GM12878 (cell line): ENCODE results near the gene SERPINE1. TPM values are rescaled to one million over a fixed set of nuclear protein-coding genes. Genes with fewer than 3 reads are reported as not detected.

Experiments
- ATAC-seq: fragments of 200-7000 bp; cut with Tn5 transposase; 3 replicates; pipeline ENCODE4 v1.9.1; 2020; ENCODE audit warnings: mild to moderate bottlenecking, moderate library complexity
- BruUV-seq: library from RNA; stranded (reverse); fragments of 400-500 nt; replicated peaks from 2 replicates; lab custom pipeline; 2021; lab: Mats Ljungman, UMichigan
- CTCF ChIA-PET: fragments of 300-600 bp; sonication (Branson Sonifier 250); formaldehyde crosslinking; extraction: SDS; loops from one replicate; lab custom pipeline; 2021; ENCODE audit warnings: inconsistent platforms; lab: Yijun Ruan, JAX
- POLR2A ChIA-PET: fragments of 350-600 bp; formaldehyde crosslinking; extraction: SDS; loops from one replicate; lab custom pipeline; 2021; ENCODE audit warnings: inconsistent platforms; lab: Charles Lee
- RAD21 ChIA-PET: fragments of 300-600 bp; sonication (Branson Sonifier 250); formaldehyde crosslinking; loops from one replicate; lab custom pipeline; 2023; ENCODE audit warnings: antibody characterized with exemption; ENCODE audit not compliant: unreplicated experiment; lab: Charles Lee
- SMC1A ChIA-PET: fragments of 300-600 bp; sonication (Branson Sonifier 250); formaldehyde crosslinking; loops from one replicate; lab custom pipeline; 2023; ENCODE audit not compliant: unreplicated experiment, uncharacterized antibody; lab: Charles Lee
- DNase-seq: peaks from one replicate; pipeline ENCODE4 v3.0.0-alpha.2; 2011; ENCODE audit warnings: low read depth, low spot score
- FAIRE-seq: peaks from 3 replicates; lab custom pipeline; 2011; peaks lifted over from hg19 to GRCh38; lab: Jason Lieb, UNC
- H2AFZ ChIP-seq: 2 replicates; pipeline ENCODE4 v1.6.0; 2011; ENCODE audit warnings: low read depth, low read length, control low read depth; ENCODE audit not compliant: control insufficient read depth
- H3K27ac ChIP-seq: 2 replicates; pipeline ENCODE4 v1.5.1; 2011; ENCODE audit warnings: control low read depth; ENCODE audit not compliant: control insufficient read depth, insufficient read depth
- H3K27me3 ChIP-seq, 2 experiments: replicated peaks in 1 of 2; 2 replicates each; pipeline versions ENCODE4 v1.6.0 to v1.6.1; 2011; ENCODE audit warnings: low read length in 1 of 2; ENCODE audit not compliant: control insufficient read depth in 2 of 2, insufficient read depth in 2 of 2
- H3K36me3 ChIP-seq, 2 experiments: 2 replicates each; pipeline ENCODE4 v1.5.1; 2011; ENCODE audit warnings: low read length in 1 of 2; ENCODE audit not compliant: control insufficient read depth in 2 of 2, insufficient read depth in 2 of 2
- H3K4me1 ChIP-seq: 2 replicates; pipeline ENCODE4 v1.6.1; 2011; ENCODE audit warnings: mild to moderate bottlenecking, low read length, moderate library complexity, mixed read lengths; ENCODE audit not compliant: control insufficient read depth, insufficient read depth
- H3K4me2 ChIP-seq: 2 replicates; pipeline ENCODE4 v1.6.0; 2011; ENCODE audit warnings: control low read depth; ENCODE audit not compliant: control insufficient read depth, insufficient read depth
- H3K4me3 ChIP-seq: fragments of 200-600 bp; sonication (generic); 2 replicates; pipeline ENCODE4 v1.5.1; 2016
- H3K79me2 ChIP-seq: 2 replicates; pipeline ENCODE4 v1.6.0; 2011; ENCODE audit warnings: low read length; ENCODE audit not compliant: control insufficient read depth, insufficient read depth
- H3K9ac ChIP-seq: 2 replicates; pipeline ENCODE4 v1.8.0; 2011; ENCODE audit warnings: low read length, control low read depth, mixed read lengths; ENCODE audit not compliant: control insufficient read depth, insufficient read depth
- H3K9me3 ChIP-seq: replicated peaks from 3 replicates; pipeline ENCODE4 v1.5.1; 2011; ENCODE audit warnings: mild to moderate bottlenecking, low read length; ENCODE audit not compliant: control insufficient read depth, insufficient read depth
- H4K20me1 ChIP-seq: 2 replicates; pipeline ENCODE4 v1.6.0; 2011; ENCODE audit not compliant: control insufficient read depth, insufficient read depth
- HDAC6 ChIP-seq: fragments of 200-600 bp; sonication (generic); IDR thresholded peaks from one replicate; pipeline ENCODE4 v1.8.0; 2017; ENCODE audit warnings: antibody characterized with exemption; ENCODE audit not compliant: unreplicated experiment
- IKZF1 ChIP-seq: fragments of 450-650 bp; conservative IDR thresholded peaks from 2 replicates; pipeline ENCODE4 v1.6.1; 2017; ENCODE audit warnings: antibody characterized with exemption, mild to moderate bottlenecking
- IKZF2 ChIP-seq, 2 experiments: fragments of 450-650 bp; IDR thresholded peaks; 2 replicates each; pipeline ENCODE4 v1.6.1; 2017; ENCODE audit warnings: mild to moderate bottlenecking in 2 of 2, moderate library complexity in 2 of 2
- KDM1A ChIP-seq: fragments of 200-600 bp; sonication (generic); IDR thresholded peaks from 2 replicates; pipeline ENCODE4 v1.6.1; 2016; ENCODE audit warnings: borderline replicate concordance
- MXI1 ChIP-seq: fragments of 150-350 bp; IDR thresholded peaks from 2 replicates; pipeline ENCODE4 v1.6.1; 2011; ENCODE audit warnings: low read depth, mild to moderate bottlenecking, inconsistent platforms, low read length, improper control_type of control experiment
- PBX3 ChIP-seq: IDR thresholded peaks from 2 replicates; pipeline ENCODE4 v1.6.1; 2011; ENCODE audit warnings: mild to moderate bottlenecking, low read depth, low read length, moderate library complexity; ENCODE audit not compliant: insufficient replicate concordance
- POLR2AphosphoS2 ChIP-seq: IDR thresholded peaks from 2 replicates; pipeline ENCODE4 v1.6.1; 2011; ENCODE audit warnings: low read depth, mild to moderate bottlenecking, low read length, improper control_type of control experiment, moderate library complexity
- RELA ChIP-seq: fragments of 450-650 bp; IDR thresholded peaks from 2 replicates; pipeline ENCODE4 v1.8.0; 2014; ENCODE audit warnings: borderline replicate concordance; ENCODE audit not compliant: partially characterized antibody
- SKIL ChIP-seq: fragments of 450-650 bp; IDR thresholded peaks from 2 replicates; pipeline ENCODE4 v1.6.1; 2017; ENCODE audit warnings: mild to moderate bottlenecking, low read depth, inconsistent platforms; ENCODE audit not compliant: poor library complexity, severe bottlenecking
- TAF1 ChIP-seq: IDR thresholded peaks from 2 replicates; pipeline ENCODE4 v1.6.1; 2011; ENCODE audit warnings: mild to moderate bottlenecking, low read depth, low read length, borderline replicate concordance
- TCF7 ChIP-seq: IDR thresholded peaks from 2 replicates; pipeline ENCODE4 v1.6.1; 2014; ENCODE audit warnings: antibody characterized with exemption, borderline replicate concordance
- ZSCAN29 ChIP-seq: fragments of 450-650 bp; IDR thresholded peaks from 2 replicates; pipeline ENCODE4 v1.6.1; 2017; ENCODE audit warnings: mild to moderate bottlenecking, moderate library complexity
- WGBS: methylation state at CpG from one replicate; pipeline ENCODE4 v1.1.6; 2016; ENCODE audit warnings: low lambda C conversion rate; ENCODE audit not compliant: insufficient replicate concordance, insufficient coverage; ENCODE audit errors: missing lambda C conversion rate; 5-methylcytosine and 5-hydroxymethylcytosine counted together
- in situ Hi-C: fragments of 300-500 bp; cut with MboI; formaldehyde crosslinking; loops from 9 replicates; pipeline ENCODE4 v1.14.3; 2018; ENCODE audit warnings: mixed read lengths
- intact Hi-C: fragments of 100-400 bp; cut with micrococcal nuclease; formaldehyde crosslinking; loops from one replicate; pipeline ENCODE4 v1.14.2; 2022; ENCODE audit not compliant: unreplicated experiment
- polyA plus RNA-seq, 11 experiments: library from polyadenylated mRNA; depleted of rRNA in 4 of 11; unstranded in 6 of 11; stranded (reverse) in 5 of 11; fragments of >200 nt; fragmentation: Nextera tagmentation in 4 of 11; fragmentation: Illumina TruSeq in 1 of 11; extraction: Ambion mirVana in 4 of 11; extraction: Trizol in 1 of 11; gene quantifications; 1 replicate in 1 of 11; 2 replicates in 10 of 11; pipeline versions ENCODE4 v1.2.1 to v1.2.3, GENCODE V29; 2011 to 2016; ENCODE audit warnings: inconsistent platforms in 2 of 11, missing spikeins in 2 of 11, low read depth in 1 of 11
- total RNA-seq, 4 experiments: library from RNA; depleted of rRNA in 3 of 4; stranded (reverse); fragments of >200 nt in 3 of 4; fragmentation: Illumina TruSeq in 1 of 4; extraction: Trizol in 1 of 4; gene quantifications; 2 replicates each; pipeline versions ENCODE4 v1.2.1 to v1.2.3, GENCODE V29; 2013 to 2021

The SERPINE1 gene
- total and polyA plus RNA-seq, 10 of the 15 experiments (the other 5 are each of a cell fraction or from before 2014, with no cell fraction given): 0.20 to 2.4 (median 0.44) TPM

GRCh38 chr7:101175664-101176063 lies 48.8 kb downstream of the SERPINE1 start:
- H3K9me3 ChIP-seq: no peaks in the 10 kb centered on the region; the same call in 2 of the 3 replicates
- no TSS peak for BruUV-seq
- ChIA-PET CTCF (interaction anchor here (0.6 to 2.5 kb wide), 3 partner anchors 20 to 81 kb away, joined by 3 to 10 read pairs (median 4); no protein-coding TSS in a partner anchor), RAD21 (interaction anchor here (2.4 kb wide), 1 partner anchor 32 kb away, joined by 15 read pairs; no protein-coding TSS in a partner anchor), POLR2A (no interaction called here), SMC1A (no interaction called here)
- H3K4me2 ChIP-seq: no peak overlapping the region
- H3K4me1 ChIP-seq: no peaks in the 10 kb centered on the region
- WGBS: 42% methylated on average over 2 of the region's 3 CpGs
- H2AFZ ChIP-seq: no peak overlapping the region
- peaks cover 23 to 27% of the 10 kb centered on the region in 2 experiments for H3K27me3 ChIP-seq
- no peaks in the 10 kb centered on the region for H3K79me2 ChIP-seq
- no peaks in the 10 kb centered on the region for H4K20me1 ChIP-seq
- ATAC-seq (no peak), DNase-seq (no peak), FAIRE-seq (no peak)
- no peak overlapping the region for H3K4me3 ChIP-seq
- H3K9ac ChIP-seq: no peak overlapping the region
- in situ Hi-C loops: no loop called here
- no peak overlapping the region for H3K27ac ChIP-seq
- no peaks in the 10 kb centered on the region for H3K36me3 ChIP-seq
- intact Hi-C loops: no loop called here
- no peak for TF ChIP-seq TAF1
- TF ChIP-seq HDAC6: no peak
- TF ChIP-seq RELA: no peak
- TF ChIP-seq ZSCAN29: no peak
- no peak for TF ChIP-seq MXI1

- Histone ChIP-seq H3K9ac (no peak overlapping the region), H3K4me2 (no peak overlapping the region), H3K27me3 (peaks cover 13 to 17% of the 10 kb centered on the region in 2 experiments), H3K4me3 (no peak overlapping the region), H3K9me3 (no peaks in the 10 kb centered on the region; the same call in 2 of the 3 replicates), H3K79me2 (no peaks in the 10 kb centered on the region), H3K27ac (no peak overlapping the region), H3K4me1 (no peaks in the 10 kb centered on the region), H3K36me3 (no peaks in the 10 kb centered on the region), H2AFZ (no peak overlapping the region), H4K20me1 (no peaks in the 10 kb centered on the region)
- intact Hi-C loops: no loop called here
- ChIA-PET CTCF (interaction anchor here (2.5 kb wide), 1 partner anchor 33 kb away, joined by 10 read pairs; no protein-coding TSS in a partner anchor), RAD21 (no interaction called here), SMC1A (no interaction called here), POLR2A (interaction anchor here (0.6 kb wide), 1 partner anchor 9 kb away, joined by 3 read pairs; no protein-coding TSS in a partner anchor)
- 44% methylated on average over 2 of the region's 2 CpGs for WGBS
- ATAC-seq (no peak), DNase-seq (no peak), FAIRE-seq (no peak)
- no TSS peak for BruUV-seq
- in situ Hi-C loops: no loop called here
- no peak for TF ChIP-seq POLR2AphosphoS2
- TF ChIP-seq IKZF1: no peak
- no peak for TF ChIP-seq SKIL
- no peak for TF ChIP-seq TCF7
- TF ChIP-seq KDM1A: no peak
- TF ChIP-seq RELA: no peak
- no peak for TF ChIP-seq PBX3
- TF ChIP-seq IKZF2 (IDR thresholded peaks at IDR 0.05): no peak
Observed at GRCh38 chr7:101177644-101178043, 50.7 kb downstream of the SERPINE1 start.
